Endothelial cell of umbilical vein (primary cell): ENCODE measurements around the gene RSL24D1.

Source experiments
- CTCF ChIP-seq, 2 donors: IDR thresholded peaks; 1 replicate in 1 of 2; 2 replicates in 1 of 2; pipeline ENCODE4 v1.5.1; 2011; ENCODE audit warnings: low read length in 2 of 2, mild to moderate bottlenecking in 2 of 2, moderate library complexity in 2 of 2, control low read depth in 1 of 2, inconsistent platforms in 1 of 2, low read depth in 1 of 2; ENCODE audit not compliant: insufficient read depth in 1 of 2; ENCODE audit errors: extremely low read depth in 1 of 2
- EZH2 ChIP-seq: IDR thresholded peaks from 2 replicates; pipeline ENCODE4 v1.6.1; 2012; ENCODE audit warnings: borderline replicate concordance, low read depth, mild to moderate bottlenecking, moderate library complexity, low read length, inconsistent platforms; ENCODE audit not compliant: severe bottlenecking
- POLR2A ChIP-seq: IDR thresholded peaks from 2 replicates; pipeline ENCODE4 v1.6.1; 2012; ENCODE audit warnings: low read depth, mild to moderate bottlenecking, control low read depth, low read length
- POLR2AphosphoS5 ChIP-seq: IDR thresholded peaks from 2 replicates; pipeline ENCODE4 v1.6.1; 2012; ENCODE audit warnings: low read depth, mild to moderate bottlenecking, control low read depth, low read length, moderate library complexity; ENCODE audit not compliant: insufficient read depth

- TF ChIP-seq POLR2A (no peak), CTCF (IDR thresholded peaks at IDR 0.05; ENCODE audit: extremely low read depth in 1 of 2, insufficient read depth in 1 of 2, low read depth in 1 of 2, low read length in 2 of 2) (no peak), EZH2 (no peak), POLR2AphosphoS5 (no peak)
These were observed 25.8 kb upstream of the RSL24D1 start for GRCh38 chr15:55222588-55222987.
